ENCODE results near the gene INKA2. TPM values are rescaled to one million over a fixed set of nuclear protein-coding genes. Genes with fewer than 3 reads are reported as not detected.

INKA2 gene
- total and polyA plus RNA-seq, 2 experiments from 2014 or later: 3.7 to 8.4 TPM

- H3K27ac ChIP-seq (ENCODE audit: low read depth): no peak overlapping the region
Observed at GRCh38 chr1:111699268-111699667, 39.9 kb downstream of the INKA2 start.

More at GRCh38 chr1:111699268-111699667, 39.9 kb downstream of the INKA2 start:
- no peaks in the 10 kb centered on the region for H3F3A ChIP-seq (replicated peaks; ENCODE audit: low read depth)
- Mint-ChIP-seq H3K27ac (no peak overlapping the region), H3K4me3 (no peak overlapping the region), H3K36me3 (ENCODE audit: low read depth) (peaks cover 15% of the 10 kb centered on the region; the same call in 2 of the 3 replicates), H3K27me3 (ENCODE audit: insufficient read depth, low read depth, poor library complexity) (no peaks in the 10 kb centered on the region), H3K4me1 (no peaks in the 10 kb centered on the region), H3K9me3 (no peaks in the 10 kb centered on the region)
- DNase-seq (ENCODE audit: low spot score) (no peak), ATAC-seq (no peak)
- H3K9me2 ChIP-seq (ENCODE audit: insufficient read depth): no peaks in the 10 kb centered on the region
- no peak overlapping the region for H3K4me2 ChIP-seq
- no peaks in the 10 kb centered on the region for H3K27me3 ChIP-seq (ENCODE audit: insufficient read depth)
- 0 out of 2 replicates have a peak, but pooled peaks cover 3% of the 10 kb centered on the region for H4K20me1 ChIP-seq (replicated peaks; ENCODE audit: insufficient read depth)
- no peak for TF ChIP-seq CREB1 (CRISPR knock-in tag; IDR thresholded peaks at IDR 0.05; ENCODE audit: low read depth)
- TF ChIP-seq POLR2AphosphoS5 (IDR thresholded peaks at IDR 0.05; ENCODE audit: low read depth): no peak
- no peak for TF ChIP-seq EZH2 (IDR thresholded peaks at IDR 0.05; ENCODE audit: low read depth, unreplicated experiment)
- TF ChIP-seq NANOG (IDR thresholded peaks at IDR 0.05; ENCODE audit: borderline replicate concordance): no peak
- TF ChIP-seq, protein P1, sequence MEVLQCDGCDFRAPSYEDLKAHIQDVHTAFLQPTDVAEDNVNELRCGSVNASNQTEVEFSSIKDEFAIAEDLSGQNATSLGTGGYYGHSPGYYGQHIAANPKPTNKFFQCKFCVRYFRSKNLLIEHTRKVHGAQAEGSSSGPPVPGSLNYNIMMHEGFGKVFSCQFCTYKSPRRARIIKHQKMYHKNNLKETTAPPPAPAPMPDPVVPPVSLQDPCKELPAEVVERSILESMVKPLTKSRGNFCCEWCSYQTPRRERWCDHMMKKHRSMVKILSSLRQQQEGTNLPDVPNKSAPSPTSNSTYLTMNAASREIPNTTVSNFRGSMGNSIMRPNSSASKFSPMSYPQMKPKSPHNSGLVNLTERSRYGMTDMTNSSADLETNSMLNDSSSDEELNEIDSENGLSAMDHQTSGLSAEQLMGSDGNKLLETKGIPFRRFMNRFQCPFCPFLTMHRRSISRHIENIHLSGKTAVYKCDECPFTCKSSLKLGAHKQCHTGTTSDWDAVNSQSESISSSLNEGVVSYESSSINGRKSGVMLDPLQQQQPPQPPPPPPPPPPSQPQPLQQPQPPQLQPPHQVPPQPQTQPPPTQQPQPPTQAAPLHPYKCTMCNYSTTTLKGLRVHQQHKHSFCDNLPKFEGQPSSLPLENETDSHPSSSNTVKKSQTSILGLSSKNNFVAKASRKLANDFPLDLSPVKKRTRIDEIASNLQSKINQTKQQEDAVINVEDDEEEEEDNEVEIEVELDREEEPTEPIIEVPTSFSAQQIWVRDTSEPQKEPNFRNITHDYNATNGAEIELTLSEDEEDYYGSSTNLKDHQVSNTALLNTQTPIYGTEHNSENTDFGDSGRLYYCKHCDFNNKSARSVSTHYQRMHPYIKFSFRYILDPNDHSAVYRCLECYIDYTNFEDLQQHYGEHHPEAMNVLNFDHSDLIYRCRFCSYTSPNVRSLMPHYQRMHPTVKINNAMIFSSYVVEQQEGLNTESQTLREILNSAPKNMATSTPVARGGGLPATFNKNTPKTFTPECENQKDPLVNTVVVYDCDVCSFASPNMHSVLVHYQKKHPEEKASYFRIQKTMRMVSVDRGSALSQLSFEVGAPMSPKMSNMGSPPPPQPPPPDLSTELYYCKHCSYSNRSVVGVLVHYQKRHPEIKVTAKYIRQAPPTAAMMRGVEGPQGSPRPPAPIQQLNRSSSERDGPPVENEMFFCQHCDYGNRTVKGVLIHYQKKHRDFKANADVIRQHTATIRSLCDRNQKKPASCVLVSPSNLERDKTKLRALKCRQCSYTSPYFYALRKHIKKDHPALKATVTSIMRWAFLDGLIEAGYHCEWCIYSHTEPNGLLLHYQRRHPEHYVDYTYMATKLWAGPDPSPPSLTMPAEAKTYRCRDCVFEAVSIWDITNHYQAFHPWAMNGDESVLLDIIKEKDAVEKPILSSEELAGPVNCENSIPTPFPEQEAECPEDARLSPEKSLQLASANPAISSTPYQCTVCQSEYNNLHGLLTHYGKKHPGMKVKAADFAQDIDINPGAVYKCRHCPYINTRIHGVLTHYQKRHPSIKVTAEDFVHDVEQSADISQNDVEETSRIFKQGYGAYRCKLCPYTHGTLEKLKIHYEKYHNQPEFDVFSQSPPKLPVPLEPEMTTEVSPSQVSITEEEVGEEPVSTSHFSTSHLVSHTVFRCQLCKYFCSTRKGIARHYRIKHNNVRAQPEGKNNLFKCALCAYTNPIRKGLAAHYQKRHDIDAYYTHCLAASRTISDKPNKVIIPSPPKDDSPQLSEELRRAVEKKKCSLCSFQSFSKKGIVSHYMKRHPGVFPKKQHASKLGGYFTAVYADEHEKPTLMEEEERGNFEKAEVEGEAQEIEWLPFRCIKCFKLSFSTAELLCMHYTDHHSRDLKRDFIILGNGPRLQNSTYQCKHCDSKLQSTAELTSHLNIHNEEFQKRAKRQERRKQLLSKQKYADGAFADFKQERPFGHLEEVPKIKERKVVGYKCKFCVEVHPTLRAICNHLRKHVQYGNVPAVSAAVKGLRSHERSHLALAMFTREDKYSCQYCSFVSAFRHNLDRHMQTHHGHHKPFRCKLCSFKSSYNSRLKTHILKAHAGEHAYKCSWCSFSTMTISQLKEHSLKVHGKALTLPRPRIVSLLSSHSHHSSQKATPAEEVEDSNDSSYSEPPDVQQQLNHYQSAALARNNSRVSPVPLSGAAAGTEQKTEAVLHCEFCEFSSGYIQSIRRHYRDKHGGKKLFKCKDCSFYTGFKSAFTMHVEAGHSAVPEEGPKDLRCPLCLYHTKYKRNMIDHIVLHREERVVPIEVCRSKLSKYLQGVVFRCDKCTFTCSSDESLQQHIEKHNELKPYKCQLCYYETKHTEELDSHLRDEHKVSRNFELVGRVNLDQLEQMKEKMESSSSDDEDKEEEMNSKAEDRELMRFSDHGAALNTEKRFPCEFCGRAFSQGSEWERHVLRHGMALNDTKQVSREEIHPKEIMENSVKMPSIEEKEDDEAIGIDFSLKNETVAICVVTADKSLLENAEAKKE (CRISPR knock-in tag; IDR thresholded peaks at IDR 0.05): no peak
- TF ChIP-seq, protein P2, sequence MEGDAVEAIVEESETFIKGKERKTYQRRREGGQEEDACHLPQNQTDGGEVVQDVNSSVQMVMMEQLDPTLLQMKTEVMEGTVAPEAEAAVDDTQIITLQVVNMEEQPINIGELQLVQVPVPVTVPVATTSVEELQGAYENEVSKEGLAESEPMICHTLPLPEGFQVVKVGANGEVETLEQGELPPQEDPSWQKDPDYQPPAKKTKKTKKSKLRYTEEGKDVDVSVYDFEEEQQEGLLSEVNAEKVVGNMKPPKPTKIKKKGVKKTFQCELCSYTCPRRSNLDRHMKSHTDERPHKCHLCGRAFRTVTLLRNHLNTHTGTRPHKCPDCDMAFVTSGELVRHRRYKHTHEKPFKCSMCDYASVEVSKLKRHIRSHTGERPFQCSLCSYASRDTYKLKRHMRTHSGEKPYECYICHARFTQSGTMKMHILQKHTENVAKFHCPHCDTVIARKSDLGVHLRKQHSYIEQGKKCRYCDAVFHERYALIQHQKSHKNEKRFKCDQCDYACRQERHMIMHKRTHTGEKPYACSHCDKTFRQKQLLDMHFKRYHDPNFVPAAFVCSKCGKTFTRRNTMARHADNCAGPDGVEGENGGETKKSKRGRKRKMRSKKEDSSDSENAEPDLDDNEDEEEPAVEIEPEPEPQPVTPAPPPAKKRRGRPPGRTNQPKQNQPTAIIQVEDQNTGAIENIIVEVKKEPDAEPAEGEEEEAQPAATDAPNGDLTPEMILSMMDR (conservative IDR thresholded peaks at IDR 0.05; ENCODE audit: low read depth in 2 of 2): no peak
- H3K36me3 ChIP-seq (ENCODE audit: insufficient read depth): peaks cover 21% of the 10 kb centered on the region; the same call in 1 of the 2 replicates
- no peak overlapping the region for H2AFZ ChIP-seq
- no peaks in the 10 kb centered on the region for H3K79me2 ChIP-seq (replicated peaks; ENCODE audit: insufficient read depth)
- H3K4me3 ChIP-seq: no peak overlapping the region
- H3K4me1 ChIP-seq (ENCODE audit: insufficient read depth): no peaks in the 10 kb centered on the region
